Thoracic aorta (tissue), 2 donors: ENCODE measurements around the gene PCDHA1. TPM values are rescaled to one million over a fixed set of nuclear protein-coding genes. Genes with fewer than 3 reads are reported as not detected.

Source experiments
- ATAC-seq: fragments of 150-250 bp; one replicate; pipeline ENCODE4 v1.8.0; 2017; ENCODE audit warnings: low read depth; ENCODE audit not compliant: insufficient number of reproducible peaks, low FRiP score
- DNase-seq: peaks from one replicate; pipeline ENCODE4 v3.0.0-alpha.2; 2020; ENCODE audit warnings: low spot score
- H3K27ac ChIP-seq, 2 donors: fragments of 200-600 bp; sonication (generic); 1 replicate in 1 of 2; 2 replicates in 1 of 2; pipeline ENCODE4 v1.5.1; 2016; ENCODE audit warnings: mild to moderate bottlenecking in 2 of 2, moderate library complexity in 2 of 2
- H3K27me3 ChIP-seq: fragments of 200-600 bp; sonication (generic); replicated peaks from 2 replicates; pipeline ENCODE4 v1.6.0; 2016; ENCODE audit warnings: mild to moderate bottlenecking; ENCODE audit not compliant: insufficient read depth
- H3K36me3 ChIP-seq: fragments of 200-600 bp; sonication (generic); one replicate; pipeline ENCODE4 v1.5.1; 2016
- H3K4me1 ChIP-seq, 2 donors: fragments of 200-600 bp; sonication (generic); 1 replicate in 1 of 2; 2 replicates in 1 of 2; pipeline versions ENCODE4 v1.5.1 to v1.6.0; 2016; ENCODE audit warnings: low read depth in 2 of 2, mild to moderate bottlenecking in 1 of 2; ENCODE audit not compliant: control insufficient read depth in 1 of 2
- H3K4me3 ChIP-seq: fragments of 200-600 bp; sonication (generic); 2 replicates; pipeline ENCODE4 v1.5.1; 2016; ENCODE audit warnings: mild to moderate bottlenecking
- H3K9me3 ChIP-seq: fragments of 200-600 bp; sonication (generic); 2 replicates; pipeline ENCODE4 v1.5.1; 2016
- CTCF ChIP-seq: fragments of 200-600 bp; sonication (generic); IDR thresholded peaks from one replicate; pipeline ENCODE4 v1.5.1; 2019; ENCODE audit warnings: antibody characterized with exemption
- total RNA-seq, 2 donors: library from RNA; depleted of rRNA; stranded (reverse); fragments of >200 nt; gene quantifications; one replicate each; pipeline versions ENCODE4 v1.1.0 to v1.2.3, GENCODE V29; 2016

Gene PCDHA1
- total RNA-seq, 2 donors from 2014 or later = not detected

DNA sequence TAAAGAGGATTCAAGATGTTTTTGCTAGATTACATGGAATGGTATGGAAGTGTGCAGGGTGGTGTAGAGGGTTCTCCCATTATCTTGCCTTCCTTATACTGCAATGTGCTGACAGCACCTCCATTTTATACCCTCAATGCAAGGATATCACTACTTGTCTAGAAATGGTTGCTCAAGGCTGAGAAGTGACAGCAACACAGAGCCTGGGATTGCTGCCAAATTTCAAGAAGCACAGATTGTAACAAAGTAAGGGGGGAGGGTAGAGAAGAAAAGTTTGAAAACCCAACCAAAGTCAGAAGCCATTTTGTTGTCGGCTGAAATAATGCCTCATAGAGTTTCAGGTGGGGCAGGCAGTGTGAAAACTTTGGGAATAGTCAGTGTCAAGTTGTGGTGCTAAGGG is 210.1 kb downstream of the PCDHA1 start:
- Histone ChIP-seq H3K4me3 (no peak overlapping the region), H3K36me3 (no peaks in the 10 kb centered on the region), H3K9me3 (no peaks in the 10 kb centered on the region), H3K27me3 (no peaks in the 10 kb centered on the region), H3K27ac (no peak overlapping the region), H3K4me1 (no peaks in the 10 kb centered on the region)
- no peak for TF ChIP-seq CTCF
- no peak for DNase-seq
- ATAC-seq = no peak

DNA sequence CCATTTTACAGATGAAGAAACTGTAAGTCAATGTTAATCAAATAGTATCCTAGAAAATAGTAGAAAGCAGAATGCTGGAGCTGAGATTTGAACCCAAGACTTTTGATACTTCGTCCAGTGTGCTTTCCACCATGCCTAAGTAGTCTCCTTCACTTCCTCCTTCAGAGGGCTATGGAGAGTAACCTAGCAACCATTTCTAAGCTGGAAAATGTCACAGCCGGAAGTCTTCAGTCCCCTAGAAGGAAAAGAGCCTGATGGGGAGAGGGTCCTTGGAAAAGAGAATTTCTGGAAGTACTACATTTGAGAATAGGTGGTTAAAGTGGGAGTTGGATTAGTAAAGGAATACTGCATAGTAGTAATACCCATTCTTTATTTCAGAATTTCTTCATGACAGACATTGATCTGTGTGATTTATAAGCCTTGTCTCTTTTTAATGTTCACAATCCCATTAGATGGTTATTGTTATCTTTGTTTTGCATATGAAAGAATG is 213.0 kb downstream of the PCDHA1 start:
- Histone ChIP-seq H3K4me1 (peaks cover 5 to 8% of the 10 kb centered on the region in 2 donors), H3K36me3 (no peaks in the 10 kb centered on the region), H3K27ac (no peak overlapping the region), H3K9me3 (no peaks in the 10 kb centered on the region), H3K4me3 (no peak overlapping the region), H3K27me3 (no peaks in the 10 kb centered on the region)
- DNase-seq = no peak
- ATAC-seq = no peak
- TF ChIP-seq CTCF = no peak

DNA sequence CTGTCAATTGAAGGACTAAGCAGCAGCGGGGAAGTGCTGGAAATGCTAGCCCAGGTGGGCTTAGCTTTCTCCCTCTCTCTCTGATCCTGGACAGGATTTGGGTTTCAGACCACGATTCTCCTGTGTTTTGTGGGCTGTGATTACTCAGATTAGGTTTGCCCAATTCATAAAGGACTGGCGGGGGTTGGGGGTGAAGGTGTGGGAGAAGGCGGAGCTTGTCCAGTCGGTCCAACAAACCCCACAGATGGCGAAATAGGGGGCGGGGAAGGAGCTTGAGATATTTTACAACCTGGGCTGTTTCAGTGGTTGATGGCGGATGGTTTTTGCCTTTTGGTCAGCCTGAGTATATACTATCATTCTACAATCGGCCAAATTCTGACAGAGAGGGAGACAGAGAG is 215.5 kb downstream of the PCDHA1 start:
- Histone ChIP-seq H3K27ac (no peak overlapping the region), H3K4me1 (peaks cover 5 to 8% of the 10 kb centered on the region in 2 donors), H3K36me3 (no peaks in the 10 kb centered on the region), H3K4me3 (peak overlapping the region; percentile 56), H3K9me3 (no peaks in the 10 kb centered on the region), H3K27me3 (no peaks in the 10 kb centered on the region)
- TF ChIP-seq CTCF = no peak
- ATAC-seq (no peak), DNase-seq (no peak)

- H3K27ac ChIP-seq = no peak overlapping the region
- H3K27me3 ChIP-seq = no peaks in the 10 kb centered on the region
- TF ChIP-seq CTCF = no peak
- H3K36me3 ChIP-seq = no peaks in the 10 kb centered on the region
- H3K4me3 ChIP-seq = peak overlapping the region; percentile 56
- ATAC-seq = no peak
- no peaks in the 10 kb centered on the region for H3K9me3 ChIP-seq
- peaks cover 5 to 8% of the 10 kb centered on the region in 2 donors for H3K4me1 ChIP-seq
- no peak for DNase-seq
Measured at GRCh38 chr5:141001844-141002604, 216.1 kb downstream of the PCDHA1 start.

DNA sequence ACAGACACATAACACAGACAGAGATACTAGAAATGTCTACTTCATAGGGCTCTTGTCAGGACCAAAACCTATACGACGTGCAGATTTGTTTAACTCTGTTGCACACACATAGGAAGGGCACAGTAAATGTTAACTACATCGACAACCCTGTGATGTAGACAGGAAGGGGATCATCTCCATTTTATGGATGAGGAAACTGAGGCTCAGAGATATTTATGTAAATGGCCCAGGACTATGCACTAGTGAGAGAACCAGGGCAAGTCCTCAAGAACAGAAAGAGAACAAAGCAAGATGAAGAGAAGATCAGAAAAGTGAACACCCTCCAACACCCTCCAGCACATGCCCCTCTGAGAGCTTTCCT is 216.6 kb downstream of the PCDHA1 start:
- ATAC-seq = no peak
- no peak for TF ChIP-seq CTCF
- Histone ChIP-seq H3K27me3 (no peaks in the 10 kb centered on the region), H3K4me3 (no peak overlapping the region), H3K9me3 (no peaks in the 10 kb centered on the region), H3K4me1 (peaks cover 5 to 8% of the 10 kb centered on the region in 2 donors), H3K27ac (no peak overlapping the region), H3K36me3 (no peaks in the 10 kb centered on the region)
- no peak for DNase-seq
